Endothelial cell of umbilical vein (primary cell): ENCODE measurements around the gene LHX4. TPM values are rescaled to one million over a fixed set of nuclear protein-coding genes. Genes with fewer than 3 reads are reported as not detected.

ENCODE experiments used
- BruUV-seq: library from RNA; stranded (reverse); fragments of 400-500 nt; replicated peaks from 2 replicates; lab custom pipeline; 2021; lab: Mats Ljungman, UMichigan
- CTCF ChIA-PET: fragments of 300-600, 350-600 bp; sonication (Branson Sonifier 250); formaldehyde crosslinking; loops from one replicate; lab custom pipeline; 2021; ENCODE audit warnings: antibody characterized with exemption, inconsistent platforms; lab: Charles Lee
- POLR2A ChIA-PET: fragments of 300-600, 350-600 bp; sonication (Branson Sonifier 250); formaldehyde crosslinking; loops from one replicate; lab custom pipeline; 2021; ENCODE audit warnings: antibody characterized with exemption, inconsistent platforms; lab: Charles Lee
- DNase-seq: peaks from one replicate; pipeline ENCODE4 v3.0.0-alpha.2; 2011; ENCODE audit warnings: low read depth, low spot score
- FAIRE-seq: peaks from 2 replicates; lab custom pipeline; 2011; peaks lifted over from hg19 to GRCh38; lab: Jason Lieb, UNC
- H2AFZ ChIP-seq: 2 replicates; pipeline ENCODE4 v1.6.0; 2012; ENCODE audit warnings: low read depth, low read length, control low read depth, inconsistent platforms
- H3K27ac ChIP-seq: 2 replicates; pipeline ENCODE4 v1.5.1; 2011; ENCODE audit warnings: low read depth, mild to moderate bottlenecking, control low read depth, low read length, moderate library complexity; ENCODE audit not compliant: insufficient read depth
- H3K27me3 ChIP-seq, 2 experiments: 2 replicates each; pipeline versions ENCODE4 v1.6.0 to v1.6.1; 2011; ENCODE audit warnings: low read length in 2 of 2, mixed read lengths in 1 of 2; ENCODE audit not compliant: control insufficient read depth in 2 of 2, insufficient read depth in 2 of 2
- H3K36me3 ChIP-seq, 2 experiments: 2 replicates in 1 of 2; 3 replicates in 1 of 2; pipeline ENCODE4 v1.5.1; 2011; ENCODE audit warnings: low read length in 2 of 2, mild to moderate bottlenecking in 1 of 2, moderate library complexity in 1 of 2; ENCODE audit not compliant: control insufficient read depth in 2 of 2, insufficient read depth in 2 of 2; ENCODE audit errors: extremely low read depth in 1 of 2
- H3K4me1 ChIP-seq: 3 replicates; pipeline ENCODE4 v1.5.1; 2011; ENCODE audit warnings: mild to moderate bottlenecking, low read length; ENCODE audit not compliant: control insufficient read depth, insufficient read depth; ENCODE audit errors: extremely low read depth
- H3K4me2 ChIP-seq: 2 replicates; pipeline ENCODE4 v1.6.1; 2011; ENCODE audit warnings: low read length, control low read depth, mixed read lengths; ENCODE audit not compliant: insufficient read depth
- H3K4me3 ChIP-seq, 3 experiments: fragments of 200-600 bp in 1 of 3; sonication (generic), shearing (Covaris generic) in 1 of 3; replicated peaks in 1 of 3; 2 replicates each; pipeline ENCODE4 v1.5.1; 2011 to 2016; ENCODE audit warnings: control low read depth in 3 of 3, low read length in 3 of 3, mild to moderate bottlenecking in 2 of 3, inconsistent platforms in 1 of 3, low read depth in 1 of 3, moderate library complexity in 1 of 3; ENCODE audit not compliant: insufficient read depth in 1 of 3
- H3K79me2 ChIP-seq: 2 replicates; pipeline ENCODE4 v1.6.0; 2012; ENCODE audit warnings: low read length, inconsistent platforms; ENCODE audit not compliant: control insufficient read depth, insufficient read depth
- H3K9ac ChIP-seq: replicated peaks from 2 replicates; pipeline ENCODE3; 2011; ENCODE audit warnings: low read length, control low read depth; ENCODE audit not compliant: insufficient read depth; ENCODE audit errors: extremely low read depth
- H3K9me1 ChIP-seq: replicated peaks from 3 replicates; pipeline ENCODE4 v1.6.0; 2011; ENCODE audit warnings: mild to moderate bottlenecking, low read length; ENCODE audit not compliant: control insufficient read depth, insufficient read depth; ENCODE audit errors: extremely low read depth
- H3K9me3 ChIP-seq: replicated peaks from 2 replicates; pipeline ENCODE4 v1.5.1; 2012; ENCODE audit warnings: low read length, inconsistent platforms; ENCODE audit not compliant: control insufficient read depth, insufficient read depth
- H4K20me1 ChIP-seq: replicated peaks from 2 replicates; pipeline ENCODE3; 2011; ENCODE audit warnings: mild to moderate bottlenecking, low read length; ENCODE audit not compliant: control insufficient read depth, insufficient read depth; ENCODE audit errors: extremely low read depth
- CTCF ChIP-seq, 2 donors: IDR thresholded peaks; 1 replicate in 1 of 2; 2 replicates in 1 of 2; pipeline ENCODE4 v1.5.1; 2011; ENCODE audit warnings: low read length in 2 of 2, mild to moderate bottlenecking in 2 of 2, moderate library complexity in 2 of 2, control low read depth in 1 of 2, inconsistent platforms in 1 of 2, low read depth in 1 of 2; ENCODE audit not compliant: insufficient read depth in 1 of 2; ENCODE audit errors: extremely low read depth in 1 of 2
- EZH2 ChIP-seq: IDR thresholded peaks from 2 replicates; pipeline ENCODE4 v1.6.1; 2012; ENCODE audit warnings: borderline replicate concordance, low read depth, mild to moderate bottlenecking, moderate library complexity, low read length, inconsistent platforms; ENCODE audit not compliant: severe bottlenecking
- FOS ChIP-seq: IDR thresholded peaks from 2 replicates; pipeline ENCODE4 v1.6.1; 2011; ENCODE audit warnings: mild to moderate bottlenecking, low read length, moderate library complexity, borderline replicate concordance; ENCODE audit not compliant: insufficient read depth
- GATA2 ChIP-seq: IDR thresholded peaks from 2 replicates; pipeline ENCODE4 v1.7.0; 2011; ENCODE audit warnings: low read depth, mild to moderate bottlenecking, moderate library complexity, mixed read lengths, low read length; ENCODE audit not compliant: insufficient read length, insufficient read depth
- JUN ChIP-seq: IDR thresholded peaks from 2 replicates; pipeline ENCODE4 v1.6.1; 2011; ENCODE audit warnings: borderline replicate concordance, low read depth; ENCODE audit not compliant: insufficient read length, insufficient read depth
- MYC ChIP-seq: IDR thresholded peaks from one replicate; pipeline ENCODE4 v1.6.1; 2011; ENCODE audit warnings: mild to moderate bottlenecking, low read depth, low read length
- POLR2A ChIP-seq: IDR thresholded peaks from 2 replicates; pipeline ENCODE4 v1.6.1; 2012; ENCODE audit warnings: low read depth, mild to moderate bottlenecking, control low read depth, low read length
- POLR2AphosphoS5 ChIP-seq: IDR thresholded peaks from 2 replicates; pipeline ENCODE4 v1.6.1; 2012; ENCODE audit warnings: low read depth, mild to moderate bottlenecking, control low read depth, low read length, moderate library complexity; ENCODE audit not compliant: insufficient read depth
- dilution Hi-C: fragments of 300-500 bp; cut with MboI; formaldehyde crosslinking; loops from one replicate; pipeline ENCODE4 v1.15.0; 2019; ENCODE audit warnings: low sequenced_read_pairs; ENCODE audit not compliant: extremely low pct_ligation_motif_present
- intact Hi-C: fragments of 100-400 bp; cut with micrococcal nuclease; formaldehyde crosslinking; loops from one replicate; pipeline ENCODE4 v1.10.0; 2022
- polyA plus RNA-seq, 4 experiments: library from polyadenylated mRNA; depleted of rRNA in 3 of 4; stranded (reverse) in 3 of 4; unstranded in 1 of 4; fragments of >200 nt; gene quantifications; 2 replicates each; pipeline versions ENCODE4 v1.2.1 to v1.2.3, GENCODE V29; 2011 to 2012; ENCODE audit warnings: missing spikeins in 1 of 4
- total RNA-seq: library from RNA; stranded (reverse); gene quantifications from 2 replicates; pipeline ENCODE4 v1.2.3, GENCODE V29; 2021
- TF ChIP-seq, protein P1 (sequence below): IDR thresholded peaks from 2 replicates; pipeline ENCODE4 v1.6.1; 2011; ENCODE audit not compliant: insufficient read depth, insufficient read length

The LHX4 gene
- total and polyA plus RNA-seq, 2 donors (not counting 3 experiments of a cell fraction or from before 2014, with no cell fraction given), result not detected

DNA sequence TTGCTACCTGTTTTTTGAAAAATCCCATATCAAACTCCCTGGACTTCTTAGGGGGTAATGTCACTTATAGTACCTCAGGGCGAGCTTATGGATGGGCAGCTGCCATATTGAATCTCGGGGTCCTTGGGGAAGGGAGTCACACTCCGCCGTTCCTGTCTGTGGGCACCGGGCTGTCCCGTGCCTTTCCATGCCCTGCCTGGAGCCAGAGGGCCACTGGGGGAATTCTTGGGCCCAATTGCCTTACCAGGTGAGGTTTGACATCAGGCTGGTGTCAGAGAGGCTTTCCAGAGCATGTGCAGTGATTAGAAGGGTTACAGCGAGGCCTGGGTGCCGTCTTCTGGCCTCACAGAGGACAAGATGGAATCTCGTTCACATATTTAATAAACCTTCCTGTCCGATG lies 46.6 kb upstream of the LHX4 start:
- no peak for TF ChIP-seq JUN
- no peak for TF ChIP-seq CTCF (IDR thresholded peaks at IDR 0.05; ENCODE audit: extremely low read depth in 1 of 2, insufficient read depth in 1 of 2, low read depth in 1 of 2, low read length in 2 of 2)
- no peak for TF ChIP-seq GATA2
- TF ChIP-seq, protein P1, sequence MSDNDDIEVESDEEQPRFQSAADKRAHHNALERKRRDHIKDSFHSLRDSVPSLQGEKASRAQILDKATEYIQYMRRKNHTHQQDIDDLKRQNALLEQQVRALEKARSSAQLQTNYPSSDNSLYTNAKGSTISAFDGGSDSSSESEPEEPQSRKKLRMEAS, result no peak
- no peak for TF ChIP-seq POLR2AphosphoS5
- TF ChIP-seq POLR2A, result no peak
- TF ChIP-seq EZH2, result no peak
- TF ChIP-seq MYC, result no peak
- no peak for TF ChIP-seq FOS
- H3K9me1 ChIP-seq, result no peaks in the 10 kb centered on the region
- no peak overlapping the region for H3K4me3 ChIP-seq
- H3K9ac ChIP-seq, result no peak overlapping the region
- H3K27me3 ChIP-seq, result no peaks in the 10 kb centered on the region
- no peaks in the 10 kb centered on the region for H3K9me3 ChIP-seq
- FAIRE-seq (no peak), DNase-seq (no peak)
- intact Hi-C loops, result no loop called here
- POLR2A ChIA-PET, result no interaction called here
- no peaks in the 10 kb centered on the region for H4K20me1 ChIP-seq
- no peak overlapping the region for H2AFZ ChIP-seq
- no peaks in the 10 kb centered on the region for H3K4me1 ChIP-seq
- H3K4me2 ChIP-seq, result no peak overlapping the region
- BruUV-seq, result no TSS peak
- dilution Hi-C loops, result no loop called here
- peaks cover 10 to 19% of the 10 kb centered on the region in 2 experiments for H3K36me3 ChIP-seq
- no peak overlapping the region for H3K27ac ChIP-seq
- no peaks in the 10 kb centered on the region for H3K79me2 ChIP-seq
- CTCF ChIA-PET, result no interaction called here
